ENCODE data around the gene SEMA4D.

- TF ChIP-seq IRF2 (CRISPR knock-in tag; IDR thresholded peaks at IDR 0.05) (no peak), GFI1 (CRISPR knock-in tag; IDR thresholded peaks at IDR 0.05; ENCODE audit: borderline replicate concordance) (no peak), SP1 (IDR thresholded peaks at IDR 0.05) (no peak), SP1 (CRISPR knock-in tag; IDR thresholded peaks at IDR 0.05) (no peak), ZNF121 (CRISPR knock-in tag; IDR thresholded peaks at IDR 0.05) (no peak), ZNF569 (CRISPR knock-in tag; IDR thresholded peaks at IDR 0.05; ENCODE audit: borderline replicate concordance) (no peak), CTCF (CRISPR knock-in tag; IDR thresholded peaks at IDR 0.05) (no peak)
- TF ChIP-seq, protein P1, sequence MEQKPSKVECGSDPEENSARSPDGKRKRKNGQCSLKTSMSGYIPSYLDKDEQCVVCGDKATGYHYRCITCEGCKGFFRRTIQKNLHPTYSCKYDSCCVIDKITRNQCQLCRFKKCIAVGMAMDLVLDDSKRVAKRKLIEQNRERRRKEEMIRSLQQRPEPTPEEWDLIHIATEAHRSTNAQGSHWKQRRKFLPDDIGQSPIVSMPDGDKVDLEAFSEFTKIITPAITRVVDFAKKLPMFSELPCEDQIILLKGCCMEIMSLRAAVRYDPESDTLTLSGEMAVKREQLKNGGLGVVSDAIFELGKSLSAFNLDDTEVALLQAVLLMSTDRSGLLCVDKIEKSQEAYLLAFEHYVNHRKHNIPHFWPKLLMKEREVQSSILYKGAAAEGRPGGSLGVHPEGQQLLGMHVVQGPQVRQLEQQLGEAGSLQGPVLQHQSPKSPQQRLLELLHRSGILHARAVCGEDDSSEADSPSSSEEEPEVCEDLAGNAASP (CRISPR knock-in tag; IDR thresholded peaks at IDR 0.05; ENCODE audit: borderline replicate concordance) = no peak
Observed at GRCh38 chr9:89435071-89435823, 62.7 kb downstream of the SEMA4D start.
